ENCODE measurements around the gene SMTNL2.

SMTNL2 gene

GRCh38 chr17:4657678-4658077, 73.3 kb downstream of the SMTNL2 start:
- no peaks in the 10 kb centered on the region for H3K79me2 ChIP-seq

More at GRCh38 chr17:4657678-4658077, 73.3 kb downstream of the SMTNL2 start:
- Histone ChIP-seq H3K4me1 (no peaks in the 10 kb centered on the region), H3K9ac (no peak overlapping the region), H3K4me2 (ENCODE audit: low read length) (no peak overlapping the region), H3K27ac (no peak overlapping the region), H3K27me3 (ENCODE audit: control insufficient read depth, insufficient read depth, low read length) (no peaks in the 10 kb centered on the region), H2AFZ (no peak overlapping the region), H3K4me3 (ENCODE audit: low read depth, low read length) (no peak overlapping the region), H3K9me3 (ENCODE audit: control insufficient read depth, low read length) (no peaks in the 10 kb centered on the region), H3K36me3 (ENCODE audit: control insufficient read depth, insufficient read depth, low read length) (no peaks in the 10 kb centered on the region)
- TF ChIP-seq, protein P1, sequence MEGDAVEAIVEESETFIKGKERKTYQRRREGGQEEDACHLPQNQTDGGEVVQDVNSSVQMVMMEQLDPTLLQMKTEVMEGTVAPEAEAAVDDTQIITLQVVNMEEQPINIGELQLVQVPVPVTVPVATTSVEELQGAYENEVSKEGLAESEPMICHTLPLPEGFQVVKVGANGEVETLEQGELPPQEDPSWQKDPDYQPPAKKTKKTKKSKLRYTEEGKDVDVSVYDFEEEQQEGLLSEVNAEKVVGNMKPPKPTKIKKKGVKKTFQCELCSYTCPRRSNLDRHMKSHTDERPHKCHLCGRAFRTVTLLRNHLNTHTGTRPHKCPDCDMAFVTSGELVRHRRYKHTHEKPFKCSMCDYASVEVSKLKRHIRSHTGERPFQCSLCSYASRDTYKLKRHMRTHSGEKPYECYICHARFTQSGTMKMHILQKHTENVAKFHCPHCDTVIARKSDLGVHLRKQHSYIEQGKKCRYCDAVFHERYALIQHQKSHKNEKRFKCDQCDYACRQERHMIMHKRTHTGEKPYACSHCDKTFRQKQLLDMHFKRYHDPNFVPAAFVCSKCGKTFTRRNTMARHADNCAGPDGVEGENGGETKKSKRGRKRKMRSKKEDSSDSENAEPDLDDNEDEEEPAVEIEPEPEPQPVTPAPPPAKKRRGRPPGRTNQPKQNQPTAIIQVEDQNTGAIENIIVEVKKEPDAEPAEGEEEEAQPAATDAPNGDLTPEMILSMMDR (IDR thresholded peaks at IDR 0.05) = no peak

All from parathyroid adenoma (tissue), 2 donors.